8988T (cell line): ENCODE measurements around the gene KCNIP3.
"Not testable (repeated sequence)": the region's sequence is repeated elsewhere in the genome, so short reads cannot be mapped to it uniquely, and the experiment has no call there.

Experiments
- DNase-seq: peaks from one replicate; pipeline ENCODE4 v3.0.0; 2011

Gene KCNIP3

DNA sequence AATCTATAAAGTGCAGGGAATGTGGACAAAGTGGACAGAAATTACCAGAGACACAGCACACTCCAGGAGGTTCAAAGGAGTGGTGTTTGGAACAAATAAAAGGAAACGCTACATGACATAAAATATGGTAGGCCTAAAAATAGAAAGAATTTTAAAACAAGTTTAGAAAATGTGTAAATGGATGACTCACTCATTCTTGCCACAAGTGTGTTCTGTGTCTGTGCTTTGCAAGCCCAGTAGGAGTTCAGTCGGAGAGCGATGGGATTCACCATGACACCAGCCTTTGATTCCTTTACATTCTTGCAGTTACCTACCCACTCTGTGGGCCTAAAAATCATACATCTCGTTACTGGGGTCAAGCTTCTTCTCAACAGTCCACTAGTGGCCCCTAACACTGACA lies 136.2 kb downstream of the KCNIP3 start:
- not testable (repeated sequence) for DNase-seq

- not testable (repeated sequence) for DNase-seq
Observed at GRCh38 chr2:95433973-95434372, 136.8 kb downstream of the KCNIP3 start.

- not testable (repeated sequence) for DNase-seq
Observed at GRCh38 chr2:95434507-95435076, 137.4 kb downstream of the KCNIP3 start.

GRCh38 chr2:95435162-95435871 lies 138.2 kb downstream of the KCNIP3 start:
- not testable (repeated sequence) for DNase-seq
